ENCODE results near the gene HSPA1A.

DNA sequence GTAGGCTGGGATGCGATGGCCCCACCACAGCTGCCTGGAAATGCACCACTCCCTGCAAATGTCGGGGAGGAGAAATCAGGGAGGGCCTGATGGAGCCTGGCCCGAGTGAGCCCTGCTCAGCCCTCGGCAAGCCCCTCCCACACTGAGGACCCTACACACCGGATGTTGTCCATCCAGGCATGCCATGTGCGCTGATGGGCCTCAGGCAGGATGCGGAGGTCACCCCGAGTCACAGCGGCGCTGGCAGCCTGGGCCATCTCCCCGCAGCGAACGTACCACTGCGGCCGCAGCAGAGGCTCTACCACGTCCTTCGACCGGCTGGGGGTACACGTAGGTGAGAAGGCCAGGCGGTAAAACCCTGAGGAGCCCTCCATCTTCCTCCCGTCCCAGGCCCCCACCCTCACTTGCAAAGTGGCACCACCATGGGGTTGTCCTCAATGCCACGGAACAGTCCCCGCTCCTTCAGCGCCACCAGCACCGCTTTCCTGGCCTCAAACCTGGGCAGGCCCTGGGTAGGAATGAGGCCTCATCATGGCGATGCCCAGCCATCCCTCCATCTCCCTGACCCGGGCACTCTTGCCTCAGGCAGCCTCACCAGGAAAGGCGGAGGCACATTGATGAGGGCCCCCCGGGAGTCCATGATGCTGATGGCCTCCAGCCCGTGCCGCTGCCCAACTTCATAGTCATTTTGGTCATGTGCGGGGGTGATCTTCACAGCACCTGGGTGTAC is 33.1 kb upstream of the HSPA1A start:
- TF ChIP-seq, protein P1, sequence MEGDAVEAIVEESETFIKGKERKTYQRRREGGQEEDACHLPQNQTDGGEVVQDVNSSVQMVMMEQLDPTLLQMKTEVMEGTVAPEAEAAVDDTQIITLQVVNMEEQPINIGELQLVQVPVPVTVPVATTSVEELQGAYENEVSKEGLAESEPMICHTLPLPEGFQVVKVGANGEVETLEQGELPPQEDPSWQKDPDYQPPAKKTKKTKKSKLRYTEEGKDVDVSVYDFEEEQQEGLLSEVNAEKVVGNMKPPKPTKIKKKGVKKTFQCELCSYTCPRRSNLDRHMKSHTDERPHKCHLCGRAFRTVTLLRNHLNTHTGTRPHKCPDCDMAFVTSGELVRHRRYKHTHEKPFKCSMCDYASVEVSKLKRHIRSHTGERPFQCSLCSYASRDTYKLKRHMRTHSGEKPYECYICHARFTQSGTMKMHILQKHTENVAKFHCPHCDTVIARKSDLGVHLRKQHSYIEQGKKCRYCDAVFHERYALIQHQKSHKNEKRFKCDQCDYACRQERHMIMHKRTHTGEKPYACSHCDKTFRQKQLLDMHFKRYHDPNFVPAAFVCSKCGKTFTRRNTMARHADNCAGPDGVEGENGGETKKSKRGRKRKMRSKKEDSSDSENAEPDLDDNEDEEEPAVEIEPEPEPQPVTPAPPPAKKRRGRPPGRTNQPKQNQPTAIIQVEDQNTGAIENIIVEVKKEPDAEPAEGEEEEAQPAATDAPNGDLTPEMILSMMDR (IDR thresholded peaks at IDR 0.05 in 4 of 5, conservative IDR thresholded peaks at IDR 0.05 in 1 of 5): no peak
- no peak for TF ChIP-seq POLR2A (IDR thresholded peaks at IDR 0.05)

Data from gastrocnemius medialis (tissue), 4 donors.